IMR-90 (cell line): ENCODE results near the gene LPIN1. TPM values are rescaled to one million over a fixed set of nuclear protein-coding genes. Genes with fewer than 3 reads are reported as not detected.

Experiments used
- ATAC-seq: fragments of 200-7000 bp; cut with Tn5 transposase; 2 replicates; pipeline ENCODE4 v1.9.1; 2020; ENCODE audit warnings: low read depth, mild to moderate bottlenecking, moderate library complexity
- BruUV-seq: library from RNA; stranded (reverse); fragments of 400-500 nt; replicated peaks from 2 replicates; lab custom pipeline; 2021; lab: Mats Ljungman, UMichigan
- CTCF ChIA-PET: fragments of 300-600 bp; formaldehyde crosslinking; extraction: SDS; loops from one replicate; lab custom pipeline; 2021; ENCODE audit warnings: antibody characterized with exemption; lab: Yijun Ruan, JAX
- POLR2A ChIA-PET: fragments of 300-600 bp; sonication (Branson Sonifier 250); formaldehyde crosslinking; loops from one replicate; lab custom pipeline; 2022; ENCODE audit warnings: antibody characterized with exemption; ENCODE audit not compliant: unreplicated experiment; lab: Charles Lee
- DNase-seq: peaks from one replicate; pipeline ENCODE4 v3.0.0; 2013
- H2AFZ ChIP-seq: replicated peaks from 2 replicates; pipeline ENCODE3; 2013; ENCODE audit warnings: low read length, mild to moderate bottlenecking; ENCODE audit not compliant: poor library complexity
- H2AK5ac ChIP-seq: 2 replicates; pipeline ENCODE4 v1.6.1; 2013; ENCODE audit warnings: low read depth, low read length, inconsistent platforms
- H2AK9ac ChIP-seq: replicated peaks from 2 replicates; pipeline ENCODE3; 2013; ENCODE audit warnings: mild to moderate bottlenecking, low read depth, low read length, moderate library complexity; ENCODE audit not compliant: poor library complexity
- H2BK120ac ChIP-seq: 2 replicates; pipeline ENCODE4 v1.6.1; 2013; ENCODE audit warnings: low read depth, low read length, inconsistent platforms
- H2BK15ac ChIP-seq: 3 replicates; pipeline ENCODE4 v1.6.1; 2013; ENCODE audit warnings: low read depth, low read length, inconsistent platforms
- H2BK20ac ChIP-seq: 2 replicates; pipeline ENCODE4 v1.6.1; 2013; ENCODE audit warnings: low read depth, mild to moderate bottlenecking, inconsistent platforms, low read length, moderate library complexity
- H2BK5ac ChIP-seq: 2 replicates; pipeline ENCODE4 v1.6.1; 2013; ENCODE audit warnings: mild to moderate bottlenecking, low read depth, low read length, inconsistent platforms; ENCODE audit not compliant: poor library complexity, severe bottlenecking
- H3K14ac ChIP-seq: replicated peaks from 2 replicates; pipeline ENCODE4 v1.6.1; 2013; ENCODE audit warnings: low read depth, low read length, inconsistent platforms
- H3K18ac ChIP-seq: 2 replicates; pipeline ENCODE4 v1.6.1; 2013; ENCODE audit warnings: low read depth, low read length, control low read depth
- H3K23ac ChIP-seq: 2 replicates; pipeline ENCODE4 v1.6.1; 2013; ENCODE audit warnings: low read depth, low read length, inconsistent platforms
- H3K27ac ChIP-seq: 2 replicates; pipeline ENCODE4 v1.5.1; 2013; ENCODE audit warnings: mild to moderate bottlenecking, control low read depth, low read length; ENCODE audit not compliant: insufficient read depth
- H3K27me3 ChIP-seq: 2 replicates; pipeline ENCODE4 v1.6.1; 2013; ENCODE audit warnings: low read length; ENCODE audit not compliant: control insufficient read depth, insufficient read depth
- H3K36me3 ChIP-seq: 2 replicates; pipeline ENCODE4 v1.6.1; 2013; ENCODE audit warnings: low read length, mixed read lengths; ENCODE audit not compliant: control insufficient read depth, insufficient read depth
- H3K4ac ChIP-seq: 2 replicates; pipeline ENCODE4 v1.6.1; 2013; ENCODE audit warnings: low read depth, low read length, inconsistent platforms
- H3K4me1 ChIP-seq: 2 replicates; pipeline ENCODE4 v1.6.1; 2013; ENCODE audit warnings: low read length, mixed read lengths; ENCODE audit not compliant: control insufficient read depth, insufficient read depth
- H3K4me2 ChIP-seq: 2 replicates; pipeline ENCODE4 v1.6.1; 2013; ENCODE audit warnings: low read depth, mild to moderate bottlenecking, control low read depth, low read length, moderate library complexity
- H3K4me3 ChIP-seq: 2 replicates; pipeline ENCODE4 v1.5.1; 2013; ENCODE audit warnings: low read depth, mild to moderate bottlenecking, control low read depth, low read length, moderate library complexity; ENCODE audit not compliant: insufficient read depth
- H3K56ac ChIP-seq: 2 replicates; pipeline ENCODE4 v1.6.1; 2013; ENCODE audit warnings: low read length, inconsistent platforms; ENCODE audit not compliant: insufficient read depth; ENCODE audit errors: extremely low read depth
- H3K79me1 ChIP-seq, 2 experiments: 2 replicates each; pipeline ENCODE4 v1.6.1; 2013; ENCODE audit warnings: low read length in 2 of 2, inconsistent platforms in 1 of 2, low read depth in 1 of 2
- H3K9ac ChIP-seq: 2 replicates; pipeline ENCODE4 v1.6.1; 2013; ENCODE audit warnings: low read depth, low read length, control low read depth
- H3K9me1 ChIP-seq: 2 replicates; pipeline ENCODE4 v1.6.1; 2013; ENCODE audit warnings: low read length, inconsistent platforms; ENCODE audit not compliant: insufficient read depth
- H3K9me3 ChIP-seq: 2 replicates; pipeline ENCODE4 v1.6.1; 2013; ENCODE audit warnings: low read length; ENCODE audit not compliant: control insufficient read depth, insufficient read depth
- H4K20me1 ChIP-seq: 2 replicates; pipeline ENCODE4 v1.6.1; 2013; ENCODE audit warnings: low read length, inconsistent platforms; ENCODE audit not compliant: insufficient read depth
- H4K5ac ChIP-seq: 2 replicates; pipeline ENCODE4 v1.6.1; 2013; ENCODE audit warnings: mild to moderate bottlenecking, low read depth, low read length, control low read depth
- H4K8ac ChIP-seq, 2 experiments: 2 replicates each; pipeline ENCODE4 v1.6.1; 2013; ENCODE audit warnings: low read depth in 2 of 2, low read length in 2 of 2, control low read depth in 1 of 2, inconsistent platforms in 1 of 2
- H4K91ac ChIP-seq: 2 replicates; pipeline ENCODE4 v1.6.1; 2013; ENCODE audit warnings: low read depth, low read length, inconsistent platforms; ENCODE audit not compliant: insufficient read depth
- BHLHE40 ChIP-seq: fragments of 150-350 bp; IDR thresholded peaks from 2 replicates; pipeline ENCODE4 v1.6.1; 2016; ENCODE audit warnings: mild to moderate bottlenecking, low read depth, low read length
- CHD1 ChIP-seq: IDR thresholded peaks from 2 replicates; pipeline ENCODE4 v1.6.1; 2012; ENCODE audit warnings: low read depth, low read length, improper control_type of control experiment
- MXI1 ChIP-seq: IDR thresholded peaks from 2 replicates; pipeline ENCODE4 v1.6.1; 2012; ENCODE audit warnings: low read depth, mild to moderate bottlenecking, low read length, moderate library complexity, borderline replicate concordance
- WGBS, 2 experiments: methylation state at CpG; one replicate each; pipeline versions ENCODE4 v1.1.5 to v1.1.7; 2013; ENCODE audit warnings: missing lambda C conversion rate in 2 of 2; ENCODE audit not compliant: insufficient read length in 1 of 2; ENCODE audit errors: extremely low coverage in 2 of 2; 5-methylcytosine and 5-hydroxymethylcytosine counted together
- dilution Hi-C: fragments of 300-500 bp; cut with HindIII; formaldehyde crosslinking; loops from one replicate; pipeline ENCODE4 v1.14.3; 2018; ENCODE audit warnings: low sequenced_read_pairs; ENCODE audit not compliant: unreplicated experiment
- in situ Hi-C: fragments of 300-500 bp; cut with MboI; formaldehyde crosslinking; loops from 3 replicates; pipeline ENCODE4 v1.14.3; 2019; ENCODE audit warnings: low sequenced_read_pairs, inconsistent platforms, mixed read lengths
- intact Hi-C: fragments of 100-400 bp; cut with micrococcal nuclease; formaldehyde crosslinking; loops from 2 replicates; pipeline ENCODE4 v1.10.0; 2022
- polyA plus RNA-seq, 3 experiments: library from polyadenylated mRNA; depleted of rRNA; stranded (reverse); fragments of >200 nt; gene quantifications; 2 replicates each; pipeline ENCODE4 v1.2.3, GENCODE V29; 2012; ENCODE audit warnings: low replicate concordance in 1 of 3
- total RNA-seq: library from RNA; depleted of rRNA; stranded (reverse); fragments of >200 nt; gene quantifications from 2 replicates; pipeline ENCODE4 v1.2.3, GENCODE V29; 2012
- TF ChIP-seq, protein P1 (sequence below): fragments of 150-350 bp; IDR thresholded peaks from 2 replicates; pipeline ENCODE4 v1.6.1; 2017; ENCODE audit warnings: mild to moderate bottlenecking, antibody characterized with exemption, low read length, low read depth

LPIN1 gene
- total and polyA plus RNA-seq, 2 of the 4 experiments (the other 2 are of a cell fraction): 21.3 to 25.1 TPM

DNA sequence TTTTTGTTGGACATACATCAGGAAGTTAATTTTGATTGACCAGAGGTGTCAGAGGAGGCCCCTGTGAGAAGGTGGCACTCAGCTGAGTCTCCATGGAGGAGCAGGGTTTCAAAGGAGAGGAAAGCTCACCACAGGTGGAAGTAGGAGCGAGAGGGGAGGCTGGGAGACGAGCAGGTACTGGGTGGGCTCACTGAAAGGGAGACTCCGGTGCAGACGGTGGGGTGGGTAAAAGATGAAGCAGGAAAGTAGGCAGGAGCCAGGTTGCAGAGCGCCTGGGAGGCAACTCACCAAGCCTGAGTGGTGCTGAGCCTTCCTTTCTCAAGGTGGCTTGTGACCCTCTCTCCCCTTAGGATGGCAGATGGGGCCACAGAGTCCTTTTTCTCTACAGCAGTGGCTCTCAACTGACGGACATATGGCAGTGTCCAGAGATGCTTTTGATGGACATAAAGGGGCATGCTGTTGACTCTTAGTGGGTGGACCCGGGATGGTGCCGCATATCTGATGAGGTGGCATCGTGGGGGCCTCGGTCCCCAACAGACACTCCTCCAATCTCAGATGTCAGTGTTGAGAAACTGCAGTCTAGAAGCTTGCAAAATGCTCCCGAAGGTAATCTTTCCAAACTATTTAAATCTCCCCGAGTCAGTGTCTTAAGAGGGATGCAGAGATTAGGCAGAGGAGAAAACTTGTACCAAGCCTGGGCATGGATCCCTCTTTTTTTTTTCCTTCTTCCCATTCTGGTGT lies 64.0 kb downstream of the LPIN1 start:
- H3K9me1 ChIP-seq: no peaks in the 10 kb centered on the region; the same call in 1 of the 2 replicates
- no peak overlapping the region for H2AK5ac ChIP-seq
- no peak overlapping the region for H3K4me3 ChIP-seq
- H4K20me1 ChIP-seq: no peaks in the 10 kb centered on the region
- H4K5ac ChIP-seq: no peak overlapping the region
- no peaks in the 10 kb centered on the region for H3K9me3 ChIP-seq
- no peak overlapping the region for H3K14ac ChIP-seq
- ATAC-seq (no peak), DNase-seq (no peak)
- H3K18ac ChIP-seq: no peak overlapping the region
- no peaks in the 10 kb centered on the region; a peak in 1 of 4 replicates for H3K79me1 ChIP-seq
- H3K27ac ChIP-seq: no peak overlapping the region
- intact Hi-C loops (no loop called here), dilution Hi-C loops (no loop called here), in situ Hi-C loops (no loop called here)
- H3K4me2 ChIP-seq: no peak overlapping the region
- peaks cover 25% of the 10 kb centered on the region for H3K36me3 ChIP-seq
- no peak overlapping the region for H3K4ac ChIP-seq
- H4K8ac ChIP-seq: no peak overlapping the region
- no peak overlapping the region for H2BK20ac ChIP-seq
- H2AK9ac ChIP-seq: no peak overlapping the region
- BruUV-seq: no TSS peak
- no peak overlapping the region for H3K9ac ChIP-seq
- H3K27me3 ChIP-seq: no peaks in the 10 kb centered on the region
- H2BK5ac ChIP-seq: no peak overlapping the region
- H3K4me1 ChIP-seq: peaks cover 2% of the 10 kb centered on the region; the same call in 1 of the 2 replicates
- ChIA-PET POLR2A (no interaction called here), CTCF (no interaction called here)
- no CpG with 5 or more reads among the region's 12 CpGs for WGBS, 2 experiments
- no peak overlapping the region for H3K56ac ChIP-seq
- H2BK120ac ChIP-seq: no peak overlapping the region
- H2BK15ac ChIP-seq: no peak overlapping the region
- no peak for TF ChIP-seq BHLHE40
- TF ChIP-seq CHD1: no peak
- TF ChIP-seq, protein P1, sequence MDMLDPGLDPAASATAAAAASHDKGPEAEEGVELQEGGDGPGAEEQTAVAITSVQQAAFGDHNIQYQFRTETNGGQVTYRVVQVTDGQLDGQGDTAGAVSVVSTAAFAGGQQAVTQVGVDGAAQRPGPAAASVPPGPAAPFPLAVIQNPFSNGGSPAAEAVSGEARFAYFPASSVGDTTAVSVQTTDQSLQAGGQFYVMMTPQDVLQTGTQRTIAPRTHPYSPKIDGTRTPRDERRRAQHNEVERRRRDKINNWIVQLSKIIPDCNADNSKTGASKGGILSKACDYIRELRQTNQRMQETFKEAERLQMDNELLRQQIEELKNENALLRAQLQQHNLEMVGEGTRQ: no peak
- TF ChIP-seq MXI1: no peak
- no peak overlapping the region for H2AFZ ChIP-seq
- no peak overlapping the region for H4K91ac ChIP-seq
- no peak overlapping the region for H3K23ac ChIP-seq
